Activated naive CD4-positive, alpha-beta T cell treated with anti-CD3 and anti-CD28 coated beads for 36 hours (primary cell): Measurements from ENCODE around the gene PHOX2A. TPM values are rescaled to one million over a fixed set of nuclear protein-coding genes. Genes with fewer than 3 reads are reported as not detected.

Experiments
- CTCF ChIA-PET: fragments of 350-600 bp; sonication (Branson Sonifier 250); formaldehyde crosslinking; loops from one replicate; lab custom pipeline; 2021; ENCODE audit warnings: antibody characterized with exemption; lab: Charles Lee
- DNase-seq: peaks from one replicate; pipeline ENCODE4 v3.0.0-alpha.2; 2020
- H3K27ac Mint-ChIP-seq: one replicate; pipeline ENCODE4 v1.8.0; 2021; ENCODE audit warnings: mild to moderate bottlenecking, mixed read lengths
- H3K27me3 Mint-ChIP-seq: one replicate; pipeline ENCODE4 v1.8.0; 2021; ENCODE audit warnings: low read depth, mixed read lengths
- H3K36me3 Mint-ChIP-seq: one replicate; pipeline ENCODE4 v1.8.0; 2021; ENCODE audit warnings: low read depth, mixed read lengths
- H3K4me1 Mint-ChIP-seq: one replicate; pipeline ENCODE4 v1.8.0; 2021; ENCODE audit warnings: low read depth, mixed read lengths
- H3K4me3 Mint-ChIP-seq: one replicate; pipeline ENCODE4 v1.8.0; 2021; ENCODE audit warnings: mild to moderate bottlenecking, moderate library complexity, mixed read lengths
- H3K9me3 Mint-ChIP-seq: one replicate; pipeline ENCODE4 v1.8.0; 2021; ENCODE audit warnings: mixed read lengths
- intact Hi-C: fragments of 100-400 bp; cut with micrococcal nuclease; formaldehyde crosslinking; loops from one replicate; pipeline ENCODE4 v1.15.1; 2023
- total RNA-seq, 2 experiments: library from RNA; stranded (reverse); gene quantifications; one replicate each; pipeline ENCODE4 v1.2.3, GENCODE V29; 2021

The PHOX2A gene
- total RNA-seq, 2 experiments from 2014 or later: not detected

DNA sequence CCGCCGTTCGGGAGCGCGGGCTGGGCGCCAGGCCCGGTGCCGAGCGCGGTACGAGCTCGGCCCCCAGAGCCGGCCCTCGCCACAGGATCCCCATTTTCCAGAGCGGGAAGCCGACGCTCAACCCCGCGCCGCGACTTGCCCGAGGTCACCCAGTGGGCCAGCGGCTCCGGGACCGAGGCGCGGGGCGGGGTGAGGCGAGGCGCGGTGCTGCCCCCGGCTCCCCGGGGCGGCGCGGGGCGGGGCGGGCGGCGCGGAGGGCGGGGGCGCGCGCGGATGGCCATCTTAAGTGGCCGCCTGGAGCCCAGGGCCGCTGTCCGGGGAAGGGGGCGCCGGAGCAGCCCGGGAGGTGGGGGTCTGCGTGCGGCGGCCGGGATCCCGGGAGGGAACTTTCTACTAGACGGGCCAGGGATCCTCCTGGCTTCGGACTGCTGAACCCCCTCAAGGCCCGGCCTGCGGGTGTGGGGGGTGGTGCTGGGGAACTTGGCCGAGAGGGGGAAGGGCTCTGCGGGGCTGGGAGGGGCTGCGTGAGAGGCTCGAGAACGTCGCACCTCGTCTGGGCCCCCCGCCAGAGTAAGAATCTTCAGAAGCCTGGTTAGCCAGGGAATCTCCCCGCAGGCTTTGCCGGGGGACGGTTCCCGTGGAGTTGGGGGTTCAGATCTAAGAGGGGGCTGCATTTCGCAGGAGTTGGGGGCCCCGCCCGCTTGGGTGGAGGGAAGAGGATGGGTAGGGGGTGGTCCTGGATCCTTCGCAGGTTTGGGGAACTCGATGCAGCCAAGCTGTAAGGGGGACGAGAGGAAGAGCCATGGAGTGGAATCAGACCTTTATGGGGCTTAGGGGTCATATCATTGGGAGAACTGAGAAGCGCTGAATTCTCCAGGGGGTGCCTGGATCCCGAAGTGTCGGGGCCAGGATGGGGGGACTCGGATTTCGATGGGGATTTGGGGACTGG, 20.1 kb downstream of the PHOX2A start:
- Mint-ChIP-seq H3K4me3 (peak overlapping the region; percentile 92), H3K4me1 (peaks cover 20% of the 10 kb centered on the region), H3K9me3 (no peaks in the 10 kb centered on the region), H3K36me3 (peaks cover 4% of the 10 kb centered on the region), H3K27ac (peak overlapping the region; percentile 88), H3K27me3 (no peaks in the 10 kb centered on the region)
- peak; percentile 63 for DNase-seq
- intact Hi-C loops: loop anchor here (1.0 to 5.0 kb wide), 10 partner anchors 15 to 777 kb away; partner anchors contain the start of genes ANAPC15, CLPB, DHCR7 and LAMTOR1
- CTCF ChIA-PET: interaction anchor here (0.6 to 1.7 kb wide), 6 partner anchors 17 to 196 kb away, joined by 3 to 5 read pairs (median 4); no protein-coding TSS in a partner anchor

DNA sequence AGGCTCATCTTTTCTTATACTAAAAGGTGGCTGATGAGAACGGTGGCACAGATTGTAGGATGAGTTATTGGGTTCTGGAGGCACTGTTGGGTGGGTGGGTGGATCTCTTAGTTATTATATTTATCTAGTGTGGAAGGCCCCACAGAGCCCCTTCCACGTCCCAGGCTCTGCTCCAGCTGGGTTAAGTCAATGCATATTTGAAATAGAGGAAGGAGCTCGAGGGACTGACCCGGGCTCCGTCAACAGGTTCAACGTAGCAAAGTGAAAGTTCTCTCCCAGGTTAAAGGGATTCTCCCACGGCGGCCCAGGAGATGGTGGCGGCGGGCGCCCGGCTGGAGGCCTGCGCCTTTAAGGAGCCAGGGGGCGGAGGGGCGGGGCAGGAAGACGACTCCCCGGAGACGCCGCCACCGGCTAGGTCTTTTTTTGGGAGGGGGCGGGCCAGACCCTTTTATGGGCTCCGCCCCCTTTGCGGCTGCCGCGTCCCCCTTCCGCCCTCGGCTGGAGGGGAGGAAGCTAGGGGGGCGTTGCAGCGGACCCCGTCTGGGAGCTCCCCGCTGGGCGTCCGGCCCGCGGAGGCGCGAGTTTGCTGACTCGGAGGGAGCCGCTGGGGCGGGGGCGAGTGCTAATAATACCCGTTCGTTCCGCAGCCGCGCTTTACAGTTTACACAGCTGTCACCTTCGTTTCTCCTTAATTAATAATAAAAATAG, 20.9 kb downstream of the PHOX2A start:
- Mint-ChIP-seq H3K27ac (peak overlapping the region; percentile 75), H3K27me3 (peaks cover 3% of the 10 kb centered on the region), H3K4me1 (peaks cover 20% of the 10 kb centered on the region), H3K36me3 (peaks cover 4% of the 10 kb centered on the region), H3K4me3 (peak overlapping the region; percentile 73), H3K9me3 (no peaks in the 10 kb centered on the region)
- peak; percentile 96 for DNase-seq
- intact Hi-C loops: loop anchor here (1.0 to 5.0 kb wide), 9 partner anchors 111 to 776 kb away; partner anchors contain the start of genes ANAPC15, CLPB, DHCR7 and LAMTOR1
- CTCF ChIA-PET: interaction anchor here (0.9 to 1.7 kb wide), 7 partner anchors 12 to 208 kb away, joined by 3 to 8 read pairs (median 4); no protein-coding TSS in a partner anchor

DNA sequence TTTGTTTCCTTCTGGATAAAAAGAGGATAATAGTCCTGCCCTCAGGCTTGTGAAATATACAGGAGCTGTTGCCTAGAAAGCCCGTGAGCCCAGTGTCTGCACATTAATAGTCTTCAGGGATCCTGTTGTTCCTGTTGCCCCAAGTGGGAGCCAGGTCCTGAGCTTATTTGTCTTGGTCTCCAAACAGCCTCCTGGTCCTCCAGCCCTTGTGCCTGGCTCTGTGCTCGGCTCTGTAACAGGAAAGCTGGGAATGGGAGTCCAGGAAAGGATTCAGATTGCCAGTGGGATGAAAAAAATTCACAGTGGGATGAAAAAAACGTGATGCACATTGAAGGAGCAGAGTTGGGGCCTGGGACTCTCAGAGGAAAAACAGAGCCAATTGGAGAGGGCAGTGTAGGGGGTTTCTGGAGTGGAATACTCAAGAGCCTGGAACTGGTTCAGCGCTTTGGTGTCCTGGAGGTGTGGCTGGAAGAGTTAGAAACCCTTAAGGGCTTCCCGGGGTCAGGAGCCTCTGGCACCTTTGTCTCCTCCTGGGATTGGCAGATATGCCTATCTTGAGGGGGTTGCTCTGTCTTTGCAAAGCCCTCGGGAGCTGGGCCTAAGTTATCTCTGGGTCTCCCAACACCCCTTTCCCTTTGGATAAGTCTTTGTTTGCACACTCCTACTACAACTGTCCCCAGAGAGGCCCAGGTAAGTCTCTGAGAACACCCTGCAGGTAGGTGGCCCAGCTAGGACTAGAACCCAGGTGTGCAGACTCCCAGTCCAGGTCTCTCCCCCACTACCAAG, 21.7 kb downstream of the PHOX2A start:
- peak overlapping the region; percentile 75 for H3K27ac Mint-ChIP-seq
- CTCF ChIA-PET: interaction anchor here (0.9 to 1.7 kb wide), 8 partner anchors 13 to 209 kb away, joined by 3 to 8 read pairs (median 4); no protein-coding TSS in a partner anchor
- peak overlapping the region; percentile 73 for H3K4me3 Mint-ChIP-seq
- peaks cover 4% of the 10 kb centered on the region for H3K36me3 Mint-ChIP-seq
- intact Hi-C loops: loop anchor here (2.0 to 5.0 kb wide), 4 partner anchors 119 to 775 kb away; partner anchors contain the start of genes DHCR7, LAMTOR1, RNF121 and XNDC1N
- DNase-seq: no peak
- H3K27me3 Mint-ChIP-seq: peaks cover 3% of the 10 kb centered on the region
- no peaks in the 10 kb centered on the region for H3K9me3 Mint-ChIP-seq
- H3K4me1 Mint-ChIP-seq: peaks cover 20% of the 10 kb centered on the region

DNA sequence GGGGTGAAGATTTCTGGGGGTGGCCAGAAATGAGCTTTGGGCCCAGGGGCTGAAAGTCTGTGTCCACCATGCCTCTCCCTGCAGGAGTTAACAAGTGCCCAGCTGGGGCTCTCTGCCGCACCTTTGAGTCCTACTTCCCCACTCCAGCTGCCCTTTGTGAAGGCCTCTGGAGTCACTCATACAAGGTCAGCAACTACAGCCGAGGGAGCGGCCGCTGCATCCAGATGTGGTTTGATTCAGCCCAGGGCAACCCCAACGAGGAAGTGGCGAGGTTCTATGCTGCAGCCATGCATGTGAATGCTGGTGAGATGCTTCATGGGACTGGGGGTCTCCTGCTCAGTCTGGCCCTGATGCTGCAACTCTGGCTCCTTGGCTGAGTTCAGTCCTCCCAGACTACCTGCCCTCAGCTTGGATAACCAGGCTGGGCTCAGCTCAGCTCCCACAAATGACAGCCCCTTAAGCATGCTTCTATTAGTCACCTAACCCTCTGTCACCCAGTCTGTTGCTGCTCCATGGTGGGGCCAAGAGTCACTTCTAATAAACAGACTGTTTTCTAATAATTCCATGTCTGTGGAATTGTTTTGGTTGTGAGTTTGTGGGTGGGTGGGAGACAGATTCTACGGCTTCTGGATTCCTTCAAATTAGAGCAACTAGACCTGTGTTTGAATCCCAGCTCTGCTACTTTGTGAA, 22.4 kb downstream of the PHOX2A start:
- peaks cover 3% of the 10 kb centered on the region for H3K27me3 Mint-ChIP-seq
- DNase-seq: no peak
- peaks cover 20% of the 10 kb centered on the region for H3K4me1 Mint-ChIP-seq
- H3K4me3 Mint-ChIP-seq: no peak overlapping the region
- no peaks in the 10 kb centered on the region for H3K9me3 Mint-ChIP-seq
- H3K36me3 Mint-ChIP-seq: peaks cover 4% of the 10 kb centered on the region
- no peak overlapping the region for H3K27ac Mint-ChIP-seq
- intact Hi-C loops: loop anchor here (2.0 to 5.0 kb wide), 4 partner anchors 119 to 774 kb away; partner anchors contain the start of genes DHCR7, LAMTOR1, RNF121 and XNDC1N
- CTCF ChIA-PET: interaction anchor here (1.1 to 1.7 kb wide), 5 partner anchors 16 to 210 kb away, joined by 3 to 8 read pairs (median 4); no protein-coding TSS in a partner anchor

DNA sequence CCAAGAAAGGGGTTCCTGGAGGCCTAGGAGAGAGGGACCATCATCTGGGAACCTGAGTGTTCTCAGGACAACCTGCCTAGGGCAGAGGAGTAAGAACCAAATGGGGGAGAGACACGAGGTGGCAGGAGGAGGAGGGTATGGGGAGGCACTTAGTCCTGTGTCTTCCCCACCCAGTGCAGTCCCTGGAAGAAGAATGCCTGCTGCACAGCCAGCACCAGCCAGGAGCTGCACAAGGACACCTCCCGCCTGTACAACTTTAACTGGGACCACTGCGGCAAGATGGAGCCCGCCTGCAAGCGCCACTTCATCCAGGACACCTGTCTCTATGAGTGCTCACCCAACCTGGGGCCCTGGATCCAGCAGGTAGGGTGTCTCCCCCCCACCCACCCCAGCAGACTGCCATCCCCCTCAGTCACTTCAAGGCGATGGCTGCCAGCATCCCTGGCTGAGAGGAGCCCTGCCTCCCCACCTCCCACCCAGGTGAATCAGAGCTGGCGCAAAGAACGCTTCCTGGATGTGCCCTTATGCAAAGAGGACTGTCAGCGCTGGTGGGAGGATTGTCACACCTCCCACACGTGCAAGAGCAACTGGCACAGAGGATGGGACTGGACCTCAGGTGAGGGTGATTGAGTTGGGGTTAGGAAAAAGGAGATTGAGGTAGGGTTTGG, 23.1 kb downstream of the PHOX2A start:
- no peak overlapping the region for H3K27ac Mint-ChIP-seq
- CTCF ChIA-PET: no interaction called here
- DNase-seq: no peak
- no peak overlapping the region for H3K4me3 Mint-ChIP-seq
- H3K9me3 Mint-ChIP-seq: no peaks in the 10 kb centered on the region
- intact Hi-C loops: loop anchor here (5.0 kb wide), 2 partner anchors 191 to 774 kb away; partner anchors contain the start of gene DHCR7
- peaks cover 16% of the 10 kb centered on the region for H3K4me1 Mint-ChIP-seq
- peaks cover 3% of the 10 kb centered on the region for H3K36me3 Mint-ChIP-seq
- peaks cover 3% of the 10 kb centered on the region for H3K27me3 Mint-ChIP-seq

DNA sequence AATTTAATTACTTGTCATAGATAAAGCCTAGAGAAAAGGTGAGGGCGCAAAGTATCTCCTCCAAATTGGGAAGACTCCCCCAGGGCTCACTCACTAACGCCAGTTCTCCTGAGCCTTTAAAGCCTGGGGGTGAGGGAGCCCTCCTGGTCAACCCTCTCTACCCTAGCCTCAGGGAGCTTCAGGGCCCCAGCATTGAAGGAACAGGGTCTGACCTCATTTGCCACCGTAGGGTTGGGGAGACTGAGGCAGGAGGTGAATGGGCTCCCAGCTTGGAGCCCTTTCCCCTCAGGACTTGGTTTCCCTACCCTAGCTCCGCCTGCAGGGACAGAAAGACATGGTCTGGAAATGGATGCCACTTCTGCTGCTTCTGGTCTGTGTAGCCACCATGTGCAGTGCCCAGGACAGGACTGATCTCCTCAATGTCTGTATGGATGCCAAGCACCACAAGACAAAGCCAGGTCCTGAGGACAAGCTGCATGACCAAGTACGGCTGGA, 25.7 kb downstream of the PHOX2A start:
- intact Hi-C loops: no loop called here
- Mint-ChIP-seq H3K27me3 (peaks cover 6% of the 10 kb centered on the region), H3K36me3 (no peaks in the 10 kb centered on the region), H3K27ac (no peak overlapping the region), H3K9me3 (no peaks in the 10 kb centered on the region), H3K4me3 (no peak overlapping the region), H3K4me1 (peaks cover 9% of the 10 kb centered on the region)
- CTCF ChIA-PET: no interaction called here
- no peak for DNase-seq

DNA sequence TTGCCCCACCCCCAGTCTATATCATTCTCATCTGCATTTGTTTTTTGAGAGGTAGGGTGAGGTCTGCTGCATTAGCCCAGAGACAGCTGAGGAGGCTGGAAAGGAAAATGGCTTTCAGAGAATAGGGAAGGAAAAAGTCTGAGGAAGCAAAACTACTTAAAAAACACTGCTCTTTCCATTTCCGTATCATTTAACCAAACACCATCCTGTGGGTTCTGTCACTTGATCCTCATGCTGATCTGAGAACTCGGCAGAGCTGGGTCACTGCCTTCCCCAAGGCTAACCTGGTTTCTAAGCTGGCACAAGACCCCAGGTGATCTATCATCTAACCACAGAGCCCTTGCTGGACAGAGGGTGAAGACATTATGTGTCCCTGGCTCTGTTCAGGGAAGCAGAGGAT, 26.1 kb downstream of the PHOX2A start:
- intact Hi-C loops: no loop called here
- Mint-ChIP-seq H3K36me3 (no peaks in the 10 kb centered on the region), H3K4me3 (no peak overlapping the region), H3K27me3 (peaks cover 6% of the 10 kb centered on the region), H3K9me3 (no peaks in the 10 kb centered on the region), H3K27ac (no peak overlapping the region), H3K4me1 (peaks cover 7% of the 10 kb centered on the region)
- CTCF ChIA-PET: no interaction called here
- DNase-seq: no peak

DNA sequence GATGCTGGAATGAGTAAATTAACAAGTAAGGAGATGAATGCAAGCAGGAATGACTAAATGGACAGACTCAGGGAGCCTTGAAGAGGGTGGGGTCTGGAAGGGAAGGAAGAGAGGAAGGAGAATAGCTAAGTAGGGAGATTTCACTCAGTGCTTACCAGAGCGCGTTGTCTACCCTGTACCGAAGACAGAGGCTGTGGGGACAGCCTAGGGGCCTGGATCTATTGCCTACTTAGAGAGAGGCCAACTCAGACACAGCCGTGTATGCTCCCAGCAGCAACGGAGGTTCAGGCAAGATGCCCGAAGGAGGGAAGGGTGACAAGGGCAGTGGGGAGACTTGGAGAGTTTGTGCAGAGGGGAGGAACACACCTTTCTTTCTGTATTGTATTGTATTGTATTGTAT, 27.3 kb downstream of the PHOX2A start, which contains the start of gene FOLR2:
TSS of gene FOLR2 (plus strand) at position 157 of the 400 bp plus-strand sequence. CDS start 1,791 bp downstream, outside the sequence.
- Mint-ChIP-seq H3K4me1 (no peaks in the 10 kb centered on the region), H3K9me3 (no peaks in the 10 kb centered on the region), H3K27ac (no peak within 1 kb of the TSS), H3K36me3 (no peaks in the 10 kb centered on the region), H3K27me3 (peaks cover 10% of the 10 kb centered on the region), H3K4me3 (no peak within 1 kb of the TSS)
- intact Hi-C loops: no loop called here
- DNase-seq: no peak
- CTCF ChIA-PET: no interaction called here

DNA sequence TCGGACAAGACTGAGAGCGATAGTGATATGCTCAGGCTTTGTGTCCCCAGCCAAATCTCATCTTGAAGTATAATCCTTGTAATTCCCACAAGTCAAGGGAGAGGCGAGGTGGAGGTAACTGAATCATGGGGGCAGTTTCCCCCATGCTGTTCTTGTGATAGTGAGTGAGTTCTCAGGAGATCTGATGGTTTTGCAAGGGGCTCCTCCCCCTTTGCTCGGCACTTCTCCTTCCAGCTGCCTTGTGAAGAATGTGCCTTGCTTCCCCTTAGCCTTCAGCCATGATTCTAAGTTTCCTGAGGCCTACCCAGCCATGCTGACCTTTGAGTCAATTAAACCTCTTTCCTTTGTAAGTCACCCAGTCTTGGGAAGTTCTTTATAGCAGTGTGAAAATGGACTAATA, 34.9 kb downstream of the PHOX2A start:
- no peaks in the 10 kb centered on the region for H3K36me3 Mint-ChIP-seq
- CTCF ChIA-PET: interaction anchor here (1.1 kb wide), 1 partner anchor 25 kb away, joined by 3 read pairs; no protein-coding TSS in a partner anchor
- H3K4me1 Mint-ChIP-seq: no peaks in the 10 kb centered on the region
- intact Hi-C loops: no loop called here
- no peak overlapping the region for H3K27ac Mint-ChIP-seq
- peaks cover 12% of the 10 kb centered on the region for H3K9me3 Mint-ChIP-seq
- DNase-seq: no peak
- H3K27me3 Mint-ChIP-seq: peaks cover 4% of the 10 kb centered on the region
- H3K4me3 Mint-ChIP-seq: no peak overlapping the region

DNA sequence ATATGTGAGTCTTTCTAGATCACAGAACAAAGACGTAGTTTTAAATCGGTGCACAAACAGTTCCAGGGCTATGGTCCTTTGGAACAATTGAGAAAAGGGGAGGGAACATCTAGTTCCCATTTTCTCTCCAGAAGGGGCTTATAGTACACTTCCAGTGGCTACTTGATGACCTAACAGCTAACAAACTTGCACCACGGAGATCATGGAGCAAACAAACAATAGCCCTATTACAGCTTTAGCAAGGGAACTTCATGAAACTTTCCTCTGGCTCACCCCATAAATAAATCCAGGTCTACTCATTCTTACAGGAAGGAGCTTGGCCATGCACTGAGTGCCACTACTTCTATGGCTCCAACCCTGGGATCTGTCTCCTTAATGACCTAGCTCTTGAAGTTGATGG, 35.7 kb downstream of the PHOX2A start:
- H3K9me3 Mint-ChIP-seq: peaks cover 12% of the 10 kb centered on the region
- H3K27me3 Mint-ChIP-seq: peaks cover 4% of the 10 kb centered on the region
- no peaks in the 10 kb centered on the region for H3K4me1 Mint-ChIP-seq
- intact Hi-C loops: no loop called here
- H3K4me3 Mint-ChIP-seq: no peak overlapping the region
- H3K36me3 Mint-ChIP-seq: no peaks in the 10 kb centered on the region
- CTCF ChIA-PET: no interaction called here
- no peak overlapping the region for H3K27ac Mint-ChIP-seq
- no peak for DNase-seq
